ENCODE measurements around the gene FOXP2.
"Not testable (repeated sequence)": the region's sequence is repeated elsewhere in the genome, so short reads cannot be mapped to it uniquely, and the experiment has no call there.

The FOXP2 gene

DNA sequence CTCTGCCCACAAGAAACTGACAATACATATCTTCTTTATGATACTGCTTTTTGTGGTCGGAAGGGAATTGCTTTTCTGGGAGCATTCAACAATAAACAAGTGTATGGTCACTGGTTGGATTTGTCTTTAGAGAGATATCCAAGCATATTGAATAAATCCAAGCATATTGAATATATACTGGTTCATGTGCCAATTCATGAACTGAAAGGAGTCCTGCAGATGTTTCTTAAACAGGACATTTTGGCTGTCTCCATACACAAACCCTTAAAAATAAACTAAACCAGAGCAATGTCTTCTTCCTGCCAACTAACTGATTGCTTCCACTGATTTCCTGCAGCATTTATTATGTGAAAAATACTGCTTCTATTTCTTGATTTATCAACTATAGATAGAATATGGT is 173.9 kb downstream of the FOXP2 start:
- no peak for DNase-seq (ENCODE audit: low read depth in 2 of 2)

DNA sequence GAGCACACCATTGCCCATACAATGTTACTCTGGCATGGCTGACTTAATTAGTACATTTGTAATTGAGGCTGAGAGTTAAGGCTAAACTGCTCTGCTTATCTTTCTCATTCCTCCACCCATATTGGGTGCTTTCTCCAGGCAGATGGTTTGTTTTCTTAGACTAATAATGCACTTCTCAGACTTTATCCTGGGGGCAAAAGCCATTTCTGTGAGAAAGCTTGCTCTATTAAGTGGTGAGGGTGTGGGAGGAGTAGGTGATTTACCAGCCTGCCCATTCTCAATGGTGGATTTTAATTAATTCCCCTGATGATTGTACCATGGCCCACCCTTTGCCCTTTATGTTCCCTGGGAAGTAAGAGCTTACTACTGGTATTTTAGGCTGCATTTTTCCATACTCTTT is 174.8 kb downstream of the FOXP2 start:
- DNase-seq (ENCODE audit: low read depth in 2 of 2), result no peak

DNA sequence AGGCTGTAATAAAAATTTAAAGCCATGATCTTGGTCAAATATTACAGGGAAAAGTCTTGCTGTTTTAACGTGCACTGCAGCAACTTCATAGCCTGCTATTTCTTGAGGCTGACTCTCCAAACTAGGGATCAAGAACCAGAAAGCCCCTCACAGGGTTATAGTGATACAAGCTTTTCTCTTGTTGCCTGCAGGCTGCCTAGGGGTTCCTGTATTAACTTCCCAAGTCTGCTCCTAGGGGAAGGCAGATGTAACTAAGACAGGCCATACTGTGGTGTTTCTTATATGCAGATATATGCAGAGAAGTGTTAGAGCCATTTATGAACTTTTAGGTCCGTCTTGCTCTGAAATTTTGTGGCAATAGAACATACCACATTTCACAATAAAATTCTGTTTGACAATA is 175.7 kb downstream of the FOXP2 start:
- DNase-seq (ENCODE audit: low read depth in 2 of 2), result no peak

DNA sequence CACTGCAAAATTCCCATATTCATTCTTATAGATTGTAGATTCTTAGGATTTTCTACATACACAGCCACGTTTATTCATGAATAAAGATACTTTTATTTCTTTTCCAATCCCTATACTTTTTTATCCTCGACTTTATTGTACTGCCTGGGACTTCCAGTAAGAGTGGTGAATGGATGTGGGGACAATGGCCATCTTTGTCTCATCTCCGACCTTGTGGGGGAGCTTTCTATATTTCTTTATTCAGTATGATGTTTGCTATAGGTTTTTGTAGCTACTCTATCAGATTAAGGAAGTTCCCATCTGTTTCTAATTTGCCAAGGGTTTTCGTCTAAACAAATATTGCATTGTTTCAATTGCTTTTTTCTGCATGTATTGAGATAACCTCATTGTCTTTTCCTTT is 184.3 kb downstream of the FOXP2 start:
- no peak for DNase-seq (ENCODE audit: low read depth in 2 of 2)

DNA sequence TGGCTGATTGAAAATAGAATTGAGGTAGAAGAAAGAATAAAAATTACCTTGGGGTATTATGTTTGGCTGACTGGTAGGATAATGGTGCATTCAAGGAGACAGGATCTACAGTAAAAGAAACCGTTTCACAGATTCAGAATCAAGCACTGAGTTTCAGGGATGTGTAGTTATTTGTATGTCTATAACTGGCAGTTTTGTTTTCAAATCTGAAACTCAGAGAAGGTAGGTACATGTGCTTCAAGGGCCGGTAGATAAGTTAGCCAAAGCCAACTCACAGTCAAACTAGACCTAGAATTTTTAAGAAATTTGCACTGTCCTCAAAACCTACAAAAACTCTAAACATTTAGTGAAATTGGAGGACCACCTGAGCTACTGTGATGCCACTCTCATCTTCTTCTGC is 191.5 kb downstream of the FOXP2 start:
- no peak for DNase-seq (ENCODE audit: low read depth in 2 of 2)

DNA sequence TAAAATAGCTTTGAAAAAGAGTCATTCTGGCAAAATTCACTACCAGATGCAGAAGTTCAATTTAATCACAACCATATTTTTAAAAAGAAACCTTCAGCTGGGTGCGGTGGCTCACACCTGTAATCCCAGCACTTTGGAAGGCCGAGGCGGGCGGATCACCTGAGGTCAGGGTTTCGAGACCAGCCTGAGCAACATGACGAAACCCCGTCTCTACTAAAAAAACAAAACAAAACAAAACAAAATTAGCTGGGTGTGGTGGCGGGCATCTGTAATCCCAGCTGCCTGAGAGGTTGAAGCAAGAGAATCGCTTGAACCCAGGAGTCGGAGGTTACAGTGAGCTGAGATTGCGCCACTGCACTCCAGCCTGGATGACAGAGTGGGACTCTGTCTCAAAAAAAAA is 194.2 kb downstream of the FOXP2 start:
- DNase-seq (ENCODE audit: low read depth in 2 of 2), result not testable (repeated sequence)

DNA sequence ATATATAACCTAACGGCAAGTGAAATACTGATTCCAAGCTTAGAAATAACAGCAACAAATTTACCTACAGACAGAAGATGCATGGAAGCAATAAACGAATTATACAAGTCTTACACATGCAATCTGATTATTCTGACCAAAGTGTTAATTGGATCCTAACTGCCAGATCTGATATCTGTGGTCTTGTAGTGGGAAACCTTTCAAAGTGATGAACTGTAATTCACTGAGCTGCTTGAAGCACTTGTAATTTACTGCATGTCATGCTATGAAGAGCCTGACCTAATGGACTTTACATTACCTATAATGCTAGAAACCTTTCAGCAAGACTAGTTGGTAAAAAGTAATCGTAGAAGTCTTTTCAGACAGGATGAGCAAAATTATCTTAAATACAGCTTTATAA is 205.6 kb downstream of the FOXP2 start:
- no peak for DNase-seq (ENCODE audit: low read depth in 2 of 2)

DNA sequence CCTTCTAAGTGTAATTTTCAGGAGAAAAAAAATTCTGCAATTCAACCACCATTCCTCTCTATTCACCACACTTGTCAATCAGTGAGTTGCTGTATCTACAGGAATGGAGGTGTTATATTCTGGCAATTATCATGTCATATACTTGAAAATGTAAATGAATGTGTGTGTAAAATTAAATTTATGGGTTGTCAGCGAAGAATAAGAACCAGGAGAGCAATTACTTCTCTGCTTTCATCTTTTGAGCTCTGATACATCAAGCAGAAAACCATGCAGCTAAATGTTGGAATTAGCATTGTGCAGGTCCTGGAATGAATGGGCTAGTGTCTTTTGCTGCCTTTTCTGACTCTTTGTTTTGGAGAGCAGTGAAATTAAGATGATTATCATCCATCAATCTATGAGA is 207.6 kb downstream of the FOXP2 start:
- no peak for DNase-seq (ENCODE audit: low read depth in 2 of 2)

DNA sequence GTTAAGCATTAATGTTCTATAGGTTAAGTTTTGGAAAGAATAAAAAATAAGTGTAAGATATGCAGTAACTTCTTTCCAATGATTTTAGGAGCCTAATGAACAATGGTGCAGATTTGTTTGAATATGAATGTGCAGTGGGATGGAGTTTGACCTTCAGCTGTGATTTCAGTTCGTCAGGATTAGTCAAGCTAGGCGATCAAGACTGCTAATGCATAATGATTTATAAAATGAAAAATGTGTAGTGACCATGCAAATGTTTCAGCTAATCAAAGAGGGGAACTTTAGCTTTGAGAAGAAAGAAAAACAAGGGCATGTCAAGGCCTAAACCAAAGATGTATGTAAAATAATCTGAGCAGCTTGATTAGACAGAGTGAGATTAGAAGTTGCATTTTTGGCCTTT is 208.5 kb downstream of the FOXP2 start:
- DNase-seq (ENCODE audit: low read depth in 2 of 2), result no peak

DNA sequence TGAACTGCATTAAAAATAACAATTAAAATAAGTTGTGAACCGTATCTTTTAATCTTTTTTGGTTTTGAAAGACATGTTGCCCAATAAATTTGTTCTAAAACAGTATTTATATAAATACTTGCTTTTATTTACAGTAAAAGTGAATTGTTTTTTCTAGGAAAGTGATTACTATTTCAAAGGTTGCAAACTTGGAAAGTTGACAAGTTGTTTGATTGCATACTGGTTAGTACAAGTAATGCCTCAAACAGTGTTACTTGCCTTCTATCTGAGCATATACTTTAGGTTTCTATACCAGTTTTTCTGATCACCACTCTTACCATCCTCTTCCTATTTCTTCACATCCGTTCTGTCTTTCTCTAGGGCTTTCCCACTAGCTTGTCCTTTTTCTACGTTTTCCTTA is 212.6 kb downstream of the FOXP2 start:
- no peak for DNase-seq (ENCODE audit: low read depth in 2 of 2)

DNA sequence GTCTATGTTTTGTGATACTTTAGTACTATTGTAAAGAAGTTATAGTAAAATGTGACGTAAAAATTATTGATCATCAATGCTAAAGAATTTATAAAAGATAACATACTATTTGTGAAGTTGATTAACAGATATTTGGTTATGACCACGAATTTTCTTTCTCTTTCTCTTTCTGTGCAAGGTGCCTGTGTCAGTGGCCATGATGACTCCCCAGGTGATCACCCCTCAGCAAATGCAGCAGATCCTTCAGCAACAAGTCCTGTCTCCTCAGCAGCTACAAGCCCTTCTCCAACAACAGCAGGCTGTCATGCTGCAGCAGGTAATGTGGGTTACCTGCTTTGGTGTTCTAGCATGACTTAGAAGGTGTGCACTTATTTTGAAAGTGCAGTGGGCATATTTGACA is 213.7 kb downstream of the FOXP2 start:
- no peak for DNase-seq (ENCODE audit: low read depth in 2 of 2)

DNA sequence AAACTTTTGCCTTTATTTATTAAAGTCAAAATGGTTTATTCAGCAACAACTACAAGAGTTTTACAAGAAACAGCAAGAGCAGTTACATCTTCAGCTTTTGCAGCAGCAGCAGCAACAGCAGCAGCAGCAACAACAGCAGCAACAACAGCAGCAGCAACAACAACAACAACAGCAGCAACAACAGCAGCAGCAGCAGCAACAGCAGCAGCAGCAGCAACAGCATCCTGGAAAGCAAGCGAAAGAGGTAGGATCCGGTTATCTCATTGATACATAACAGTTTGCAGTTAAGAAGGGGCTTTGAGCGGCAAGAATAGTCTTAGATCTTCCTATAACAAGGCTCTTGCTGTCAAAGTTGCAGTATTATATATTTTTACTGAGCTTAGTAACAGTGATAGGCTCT is 215.1 kb downstream of the FOXP2 start:
- DNase-seq (ENCODE audit: low read depth in 2 of 2), result no peak

DNA sequence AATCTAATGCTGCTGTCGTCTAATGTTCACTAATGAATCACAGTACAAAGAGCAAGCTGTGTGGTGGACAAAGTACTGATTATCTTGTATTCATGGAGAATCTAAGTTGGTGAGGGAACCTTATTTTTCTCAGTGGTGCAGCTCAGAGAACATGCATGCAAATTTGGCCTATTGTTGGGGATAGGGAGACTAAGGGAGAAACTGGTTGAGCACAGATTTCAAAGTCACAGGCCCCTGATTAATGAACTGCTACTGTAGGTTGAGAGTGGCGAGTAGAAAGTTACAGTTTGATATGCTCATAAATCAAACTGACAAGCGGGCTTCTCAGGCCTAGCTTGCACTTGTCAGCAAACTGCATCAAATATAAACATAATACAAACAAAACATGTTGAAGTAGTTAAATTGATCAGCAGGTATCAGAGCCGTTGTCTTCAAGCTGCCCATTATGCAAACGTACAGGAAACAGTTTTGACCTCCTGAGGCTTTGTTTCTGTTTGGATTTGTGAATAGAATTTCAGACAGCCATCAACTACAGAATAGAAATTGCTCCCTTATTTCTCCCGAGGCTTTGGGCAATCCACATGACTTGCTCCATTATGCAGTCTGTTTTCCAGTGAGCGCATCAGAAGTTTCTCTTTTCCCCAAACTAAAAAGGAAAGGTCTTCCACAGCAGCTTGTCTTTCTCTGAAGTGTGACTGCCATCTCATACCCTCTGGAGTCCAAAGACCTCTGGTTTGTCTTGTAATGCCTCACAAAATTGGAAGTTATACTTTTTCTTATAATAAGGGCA is 215.8 kb downstream of the FOXP2 start:
- DNase-seq (ENCODE audit: low read depth in 2 of 2), result no peak

DNA sequence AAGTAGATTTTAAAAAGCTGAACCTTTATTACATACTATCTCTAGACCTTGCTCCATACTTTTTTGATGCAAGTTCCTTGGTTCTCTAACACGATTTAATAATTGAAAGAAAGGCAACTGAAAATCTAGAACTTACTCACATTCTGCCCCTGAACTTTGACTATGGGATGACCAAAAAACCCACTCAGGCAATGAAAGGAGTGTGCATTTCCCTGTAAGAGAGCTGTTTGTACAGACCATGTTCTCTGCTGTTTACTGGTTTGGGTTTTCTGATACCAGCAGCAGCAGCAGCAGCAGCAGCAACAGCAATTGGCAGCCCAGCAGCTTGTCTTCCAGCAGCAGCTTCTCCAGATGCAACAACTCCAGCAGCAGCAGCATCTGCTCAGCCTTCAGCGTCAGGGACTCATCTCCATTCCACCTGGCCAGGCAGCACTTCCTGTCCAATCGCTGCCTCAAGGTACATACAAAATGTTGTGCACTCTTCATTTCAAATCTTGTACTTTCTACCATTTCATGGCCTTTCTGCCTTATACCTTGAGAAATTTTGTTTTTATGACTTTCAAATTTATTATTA is 216.7 kb downstream of the FOXP2 start:
- no peak for DNase-seq (ENCODE audit: low read depth in 2 of 2)

DNA sequence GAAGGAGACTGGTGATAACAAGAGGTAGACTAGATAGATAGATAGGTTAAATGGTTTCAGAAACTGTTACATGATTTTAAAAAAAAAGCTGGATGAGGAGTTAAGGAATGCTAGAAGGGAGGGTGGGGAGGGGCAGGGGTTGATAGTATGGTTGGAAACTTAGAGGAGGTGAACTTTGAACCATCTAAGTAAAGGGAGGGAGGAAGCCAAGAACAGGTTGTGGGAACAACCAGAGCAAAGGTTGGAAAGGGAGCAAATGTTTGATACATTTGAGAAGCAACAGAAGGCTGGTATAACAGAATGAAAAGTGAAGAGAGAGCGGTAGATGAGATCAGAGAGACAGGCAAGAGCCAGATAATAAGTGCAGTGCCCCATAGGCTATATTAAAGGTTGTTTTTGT is 224.8 kb downstream of the FOXP2 start:
- DNase-seq (ENCODE audit: low read depth in 2 of 2), result no peak

DNA sequence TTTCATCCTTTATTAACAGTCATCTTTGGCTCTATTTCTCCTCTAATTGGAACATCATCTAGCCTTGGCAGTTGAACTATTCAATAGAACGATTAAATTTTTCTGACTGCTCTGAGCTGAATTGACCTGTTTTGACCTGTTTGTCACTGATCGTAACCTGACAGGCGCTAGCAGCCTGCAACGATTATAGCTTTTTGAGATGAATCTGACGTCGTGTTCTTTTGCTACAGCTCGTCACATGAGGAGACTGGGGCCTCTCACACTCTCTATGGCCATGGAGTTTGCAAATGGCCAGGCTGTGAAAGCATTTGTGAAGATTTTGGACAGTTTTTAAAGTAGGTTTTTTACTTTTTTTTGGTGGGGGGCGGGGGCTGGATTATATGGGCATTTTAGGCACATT is 229.8 kb downstream of the FOXP2 start:
- DNase-seq (ENCODE audit: low read depth in 2 of 2), result no peak

DNA sequence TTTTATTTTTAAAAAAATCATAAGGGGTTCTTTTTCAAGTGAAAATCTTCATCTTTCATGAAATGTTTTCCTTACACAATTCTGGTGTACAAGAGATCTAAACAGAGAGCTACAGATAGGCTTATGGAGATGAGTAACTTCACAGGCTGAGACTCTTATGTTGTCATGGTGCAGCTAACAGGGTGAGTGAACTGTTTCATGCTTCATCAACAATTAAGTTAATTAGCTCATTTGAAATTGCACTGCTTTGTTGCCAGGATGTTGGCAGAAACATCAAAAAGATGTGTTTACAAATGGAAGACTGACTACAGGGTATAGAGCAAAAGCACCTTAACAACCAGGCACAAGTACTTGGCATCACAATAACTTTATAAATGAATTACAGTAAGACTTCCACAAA is 230.8 kb downstream of the FOXP2 start:
- DNase-seq (ENCODE audit: low read depth in 2 of 2), result no peak

DNA sequence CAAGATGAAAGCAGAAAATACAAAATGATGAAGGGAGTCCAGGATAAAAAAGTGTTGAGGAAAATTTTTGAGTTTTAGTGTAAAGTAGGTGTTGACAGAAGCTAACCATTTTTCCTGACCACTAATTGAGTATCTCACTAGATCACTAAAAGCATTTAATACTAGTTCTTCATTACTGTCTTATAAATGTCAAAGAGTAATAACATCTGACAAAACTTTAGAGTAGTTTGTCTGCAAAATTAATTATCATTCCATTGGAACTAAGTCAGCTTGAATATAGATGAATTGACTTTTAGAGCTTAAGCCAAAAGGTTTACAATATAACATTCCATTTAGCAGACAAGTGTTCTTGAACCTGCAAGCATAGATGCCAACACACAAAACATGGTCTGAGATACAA is 232.9 kb downstream of the FOXP2 start:
- no peak for DNase-seq (ENCODE audit: low read depth in 2 of 2)

DNA sequence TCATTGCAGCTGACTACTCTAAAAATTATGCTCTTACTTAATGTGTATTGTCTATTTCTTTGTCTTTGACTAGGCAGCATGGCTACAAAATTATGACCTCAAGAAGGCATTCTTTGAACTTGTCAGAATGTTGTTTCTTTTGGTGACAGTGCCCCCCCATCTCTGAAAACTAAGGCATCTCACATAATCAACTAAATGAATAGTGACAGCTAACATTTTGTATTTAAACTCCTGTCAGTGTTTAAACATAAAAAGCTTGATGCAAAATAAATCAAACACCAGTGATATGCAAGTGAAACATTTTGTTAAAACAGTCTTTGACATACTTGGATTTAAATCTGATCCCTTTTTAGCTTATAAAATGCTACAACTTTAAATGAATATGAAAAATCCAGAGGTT is 233.5 kb downstream of the FOXP2 start:
- DNase-seq (ENCODE audit: low read depth in 2 of 2), result no peak

DNA sequence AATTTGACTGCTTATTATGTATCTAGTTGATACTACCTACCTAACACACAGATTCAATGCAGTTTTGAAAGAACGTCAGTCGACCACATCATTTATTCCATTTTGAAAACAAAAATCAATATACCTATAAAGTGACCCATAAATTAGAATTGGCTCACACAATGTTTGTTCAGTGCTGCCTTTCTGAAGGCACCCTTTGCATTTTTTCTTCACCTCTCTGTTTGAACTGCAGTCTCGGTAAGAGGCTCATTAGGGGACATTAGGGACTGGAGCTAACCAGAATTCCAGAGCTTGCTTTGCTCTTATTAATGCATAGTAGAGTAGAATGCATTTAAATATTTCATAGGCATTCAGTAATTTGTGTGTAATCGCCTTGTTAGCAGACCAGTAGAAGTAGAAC is 234.1 kb downstream of the FOXP2 start:
- no peak for DNase-seq (ENCODE audit: low read depth in 2 of 2)

DNA sequence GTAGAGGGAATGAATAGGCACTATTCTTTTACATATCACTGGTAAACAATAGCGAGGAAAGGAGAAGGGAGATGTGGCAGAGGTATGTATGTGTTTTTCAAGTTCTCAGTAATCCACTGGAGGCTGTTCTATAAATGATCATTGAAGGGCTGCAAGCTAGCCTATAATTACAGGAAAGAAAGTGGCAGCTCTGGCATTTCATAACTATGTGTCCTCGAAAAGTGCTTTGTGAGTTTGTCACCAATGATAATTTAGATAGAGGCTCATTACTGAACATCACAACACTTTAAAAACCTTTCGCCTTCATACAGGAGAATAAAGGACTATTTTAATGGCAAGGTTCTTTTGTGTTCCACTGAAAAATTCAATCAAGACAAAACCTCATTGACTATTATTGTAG is 235.1 kb downstream of the FOXP2 start:
- no peak for DNase-seq (ENCODE audit: low read depth in 2 of 2)

DNA sequence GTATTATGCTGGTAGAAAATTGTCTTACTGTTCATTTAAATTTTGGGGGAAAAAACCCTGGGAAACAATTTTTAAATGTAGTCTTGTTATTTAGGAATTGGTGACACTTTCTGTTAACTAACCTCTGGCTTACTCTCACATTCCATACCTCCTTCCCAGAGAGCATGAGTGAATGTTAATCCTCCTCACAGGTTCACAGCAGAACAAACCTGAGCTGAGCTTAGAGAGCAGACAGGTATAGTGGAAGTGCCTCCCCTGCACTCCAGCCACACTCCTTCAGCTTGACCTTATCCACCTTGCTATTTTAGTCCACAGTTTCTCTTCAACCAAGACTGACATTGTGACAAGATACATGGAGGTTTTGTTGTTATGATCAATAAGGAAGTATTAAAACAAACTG is 235.9 kb downstream of the FOXP2 start:
- DNase-seq (ENCODE audit: low read depth in 2 of 2), result no peak

DNA sequence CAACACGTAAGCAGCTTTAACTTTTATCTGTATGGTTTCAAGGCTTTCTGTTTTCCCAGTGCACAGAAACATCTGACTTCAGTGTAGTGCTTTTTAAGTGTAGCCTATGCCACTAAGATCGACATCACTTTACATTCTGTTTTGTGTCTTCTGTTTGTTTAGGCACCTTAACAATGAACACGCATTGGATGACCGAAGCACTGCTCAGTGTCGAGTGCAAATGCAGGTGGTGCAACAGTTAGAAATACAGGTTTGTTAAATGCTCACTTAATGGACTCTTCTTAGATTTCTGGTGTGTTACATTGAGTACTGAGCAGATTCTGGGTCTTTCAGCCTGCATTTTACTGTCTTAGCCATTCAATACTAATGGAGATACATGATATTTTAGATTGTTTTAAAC is 237.4 kb downstream of the FOXP2 start:
- no peak for DNase-seq (ENCODE audit: low read depth in 2 of 2)

Measured in stimulated activated CD8-positive, alpha-beta memory T cell treated with anti-CD3 and anti-CD28 coated beads, Interleukin-15, amount 100 ng/mL, for 48 hours (primary cell).